Panc1 (cell line): ENCODE data around the gene ARL14. TPM values are rescaled to one million over a fixed set of nuclear protein-coding genes. Genes with fewer than 3 reads are reported as not detected.
A peak's percentile ranks its signal among the peaks of the same experiment; 100 is the strongest.

Source experiments
- ATAC-seq: fragments of 200-7000 bp; cut with Tn5 transposase; 2 replicates; pipeline ENCODE4 v1.9.1; 2020; ENCODE audit warnings: mild to moderate bottlenecking, moderate library complexity
- BruUV-seq: library from RNA; stranded (reverse); fragments of 400-500 nt; replicated peaks from 2 replicates; lab custom pipeline; 2021; lab: Mats Ljungman, UMichigan
- CTCF ChIA-PET: fragments of 300-600 bp; sonication (Branson Sonifier 250); formaldehyde crosslinking; loops from one replicate; lab custom pipeline; 2022; ENCODE audit warnings: antibody characterized with exemption; lab: Charles Lee
- POLR2A ChIA-PET: fragments of 300-600 bp; sonication (Branson Sonifier 250); formaldehyde crosslinking; loops from one replicate; lab custom pipeline; 2022; ENCODE audit warnings: antibody characterized with exemption; lab: Charles Lee
- DNase-seq: peaks from one replicate; pipeline ENCODE4 v3.0.0-alpha.2; 2010; ENCODE audit warnings: low read depth, low spot score
- H3K27ac ChIP-seq: 2 replicates; pipeline ENCODE4 v1.5.1; 2011; ENCODE audit warnings: mild to moderate bottlenecking, low read length, inconsistent platforms
- H3K27me3 ChIP-seq: fragments of 200-500 bp; sonication (Bioruptor generic); 2 replicates; pipeline ENCODE4 v1.6.0; 2014; ENCODE audit warnings: low read length, inconsistent platforms; ENCODE audit not compliant: control insufficient read depth, insufficient read depth
- H3K36me3 ChIP-seq: fragments of 200-500 bp; sonication (Bioruptor generic); 2 replicates; pipeline ENCODE4 v1.5.1; 2014; ENCODE audit warnings: inconsistent platforms, mild to moderate bottlenecking, low read length, moderate library complexity; ENCODE audit not compliant: control insufficient read depth, insufficient read depth
- H3K4me1 ChIP-seq: 2 replicates; pipeline ENCODE4 v1.5.1; 2011; ENCODE audit warnings: inconsistent platforms, mild to moderate bottlenecking, low read length, moderate library complexity; ENCODE audit not compliant: control insufficient read depth, insufficient read depth
- H3K4me3 ChIP-seq, 2 experiments: 2 replicates each; pipeline ENCODE4 v1.5.1; 2011 to 2012; ENCODE audit warnings: low read depth in 2 of 2, low read length in 2 of 2, mild to moderate bottlenecking in 2 of 2, inconsistent platforms in 1 of 2, moderate library complexity in 1 of 2
- H3K9me3 ChIP-seq: fragments of 200-500 bp; sonication (Bioruptor generic); 2 replicates; pipeline ENCODE4 v1.5.1; 2014; ENCODE audit warnings: low read depth, mild to moderate bottlenecking, inconsistent platforms, low read length, moderate library complexity; ENCODE audit not compliant: control insufficient read depth, insufficient read depth
- CTCF ChIP-seq: fragments of 450-650 bp; IDR thresholded peaks from 2 replicates; pipeline ENCODE4 v1.5.1; 2017; ENCODE audit warnings: mild to moderate bottlenecking
- POLR2AphosphoS5 ChIP-seq: IDR thresholded peaks from 2 replicates; pipeline ENCODE4 v1.6.1; 2012; ENCODE audit warnings: mild to moderate bottlenecking, low read depth, low read length, moderate library complexity
- SIN3A ChIP-seq: IDR thresholded peaks from 2 replicates; pipeline ENCODE4 v1.6.1; 2012; ENCODE audit warnings: low read depth, mild to moderate bottlenecking, low read length, moderate library complexity, borderline replicate concordance; ENCODE audit not compliant: insufficient read depth
- TCF7L2 ChIP-seq: IDR thresholded peaks from 2 replicates; pipeline ENCODE4 v1.6.1; 2011; ENCODE audit warnings: mild to moderate bottlenecking, low read depth, low read length, inconsistent platforms
- in situ Hi-C: cut with HindIII; loops from 2 replicates; pipeline ENCODE4 v1.10.0; 2016; ENCODE audit warnings: low sequenced_read_pairs, low pct_unique_long_range_greater_than_20kb
- intact Hi-C: fragments of 100-400 bp; cut with micrococcal nuclease; formaldehyde crosslinking; loops from one replicate; pipeline ENCODE4 v1.10.0; 2022; ENCODE audit not compliant: unreplicated experiment
- total RNA-seq: library from RNA; stranded (reverse); gene quantifications from one replicate; pipeline ENCODE4 v1.2.1, GENCODE V29; 2021; ENCODE audit not compliant: unreplicated experiment
- TF ChIP-seq, protein P1 (sequence below), 2 experiments: IDR thresholded peaks; 2 replicates each; pipeline ENCODE4 v1.6.1; 2011 to 2012; ENCODE audit warnings: low read depth in 2 of 2, control low read depth in 1 of 2, low read length in 1 of 2, mild to moderate bottlenecking in 1 of 2, moderate library complexity in 1 of 2; ENCODE audit not compliant: insufficient read depth in 1 of 2

The ARL14 gene
- total RNA-seq, 1 experiment from 2014 or later = 2.5 TPM

- in situ Hi-C loops (no loop called here), intact Hi-C loops (no loop called here)
- no peaks in the 10 kb centered on the region for H3K27me3 ChIP-seq
- H3K4me1 ChIP-seq = peaks cover 52% of the 10 kb centered on the region
- ATAC-seq = no peak
- H3K27ac ChIP-seq = peak overlapping the region; percentile 99
- ChIA-PET CTCF (no interaction called here), POLR2A (interaction anchor here (0.6 to 0.7 kb wide), 2 partner anchors 22 to 81 kb away, joined by 3 read pairs; partner anchors contain the start of gene PPM1L)
- no TSS peak for BruUV-seq
- no peaks in the 10 kb centered on the region; the same call in 1 of the 2 replicates for H3K9me3 ChIP-seq
- TF ChIP-seq TCF7L2 (no peak), POLR2AphosphoS5 (no peak), SIN3A (no peak)
- H3K4me3 ChIP-seq = no peak overlapping the region
- DNase-seq = no peak
- no peaks in the 10 kb centered on the region for H3K36me3 ChIP-seq
Observed at GRCh38 chr3:160675566-160676124, 1.3 kb upstream of the ARL14 start.

DNA sequence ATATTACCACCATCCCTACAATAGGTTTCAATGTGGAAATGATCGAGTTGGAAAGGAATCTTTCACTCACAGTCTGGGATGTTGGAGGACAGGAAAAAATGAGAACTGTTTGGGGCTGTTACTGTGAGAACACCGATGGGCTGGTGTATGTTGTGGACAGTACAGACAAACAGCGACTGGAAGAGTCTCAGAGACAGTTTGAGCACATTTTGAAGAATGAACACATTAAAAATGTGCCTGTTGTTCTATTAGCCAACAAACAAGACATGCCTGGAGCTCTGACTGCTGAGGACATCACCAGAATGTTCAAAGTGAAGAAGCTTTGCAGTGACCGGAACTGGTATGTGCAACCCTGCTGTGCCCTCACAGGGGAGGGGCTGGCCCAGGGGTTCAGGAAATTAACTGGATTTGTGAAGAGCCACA, 510 bp downstream of the ARL14 start:
- intact Hi-C loops (no loop called here), in situ Hi-C loops (no loop called here)
- no peaks in the 10 kb centered on the region for H3K27me3 ChIP-seq
- CTCF ChIA-PET = no interaction called here
- peak overlapping the region; percentile 40 to 61 for H3K4me3 ChIP-seq
- peaks cover 47% of the 10 kb centered on the region for H3K4me1 ChIP-seq
- DNase-seq (peak; percentile 60), ATAC-seq (peak; percentile 75)
- H3K9me3 ChIP-seq = no peaks in the 10 kb centered on the region; the same call in 1 of the 2 replicates
- POLR2A ChIA-PET = no interaction called here
- H3K36me3 ChIP-seq = no peaks in the 10 kb centered on the region
- TF ChIP-seq TCF7L2 = no peak
- no peak for TF ChIP-seq POLR2AphosphoS5
- 0 out of 2 replicates have a peak, but pooled peaks have one; percentile 73 for TF ChIP-seq SIN3A
- no peak for TF ChIP-seq CTCF
- TF ChIP-seq, protein P1, sequence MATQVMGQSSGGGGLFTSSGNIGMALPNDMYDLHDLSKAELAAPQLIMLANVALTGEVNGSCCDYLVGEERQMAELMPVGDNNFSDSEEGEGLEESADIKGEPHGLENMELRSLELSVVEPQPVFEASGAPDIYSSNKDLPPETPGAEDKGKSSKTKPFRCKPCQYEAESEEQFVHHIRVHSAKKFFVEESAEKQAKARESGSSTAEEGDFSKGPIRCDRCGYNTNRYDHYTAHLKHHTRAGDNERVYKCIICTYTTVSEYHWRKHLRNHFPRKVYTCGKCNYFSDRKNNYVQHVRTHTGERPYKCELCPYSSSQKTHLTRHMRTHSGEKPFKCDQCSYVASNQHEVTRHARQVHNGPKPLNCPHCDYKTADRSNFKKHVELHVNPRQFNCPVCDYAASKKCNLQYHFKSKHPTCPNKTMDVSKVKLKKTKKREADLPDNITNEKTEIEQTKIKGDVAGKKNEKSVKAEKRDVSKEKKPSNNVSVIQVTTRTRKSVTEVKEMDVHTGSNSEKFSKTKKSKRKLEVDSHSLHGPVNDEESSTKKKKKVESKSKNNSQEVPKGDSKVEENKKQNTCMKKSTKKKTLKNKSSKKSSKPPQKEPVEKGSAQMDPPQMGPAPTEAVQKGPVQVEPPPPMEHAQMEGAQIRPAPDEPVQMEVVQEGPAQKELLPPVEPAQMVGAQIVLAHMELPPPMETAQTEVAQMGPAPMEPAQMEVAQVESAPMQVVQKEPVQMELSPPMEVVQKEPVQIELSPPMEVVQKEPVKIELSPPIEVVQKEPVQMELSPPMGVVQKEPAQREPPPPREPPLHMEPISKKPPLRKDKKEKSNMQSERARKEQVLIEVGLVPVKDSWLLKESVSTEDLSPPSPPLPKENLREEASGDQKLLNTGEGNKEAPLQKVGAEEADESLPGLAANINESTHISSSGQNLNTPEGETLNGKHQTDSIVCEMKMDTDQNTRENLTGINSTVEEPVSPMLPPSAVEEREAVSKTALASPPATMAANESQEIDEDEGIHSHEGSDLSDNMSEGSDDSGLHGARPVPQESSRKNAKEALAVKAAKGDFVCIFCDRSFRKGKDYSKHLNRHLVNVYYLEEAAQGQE (IDR thresholded peaks at IDR 0.05; ENCODE audit: insufficient read depth in 1 of 2, low read depth in 2 of 2, low read length in 1 of 2) = no peak
- H3K27ac ChIP-seq = peak overlapping the region; percentile 99
- BruUV-seq = TSS peak; percentile 98

- intact Hi-C loops = no loop called here
- Histone ChIP-seq H3K27ac (peak overlapping the region; percentile 99), H3K36me3 (no peaks in the 10 kb centered on the region), H3K27me3 (no peaks in the 10 kb centered on the region), H3K4me1 (peaks cover 45% of the 10 kb centered on the region), H3K9me3 (no peaks in the 10 kb centered on the region; the same call in 1 of the 2 replicates), H3K4me3 (peak overlapping the region; percentile 40 to 61)
- BruUV-seq = no TSS peak
- in situ Hi-C loops = no loop called here
- ChIA-PET CTCF (interaction anchor here (0.6 to 0.8 kb wide), 3 partner anchors 27 to 109 kb away, joined by 3 to 4 read pairs (median 3); no protein-coding TSS in a partner anchor), POLR2A (interaction anchor here (0.6 to 0.7 kb wide), 3 partner anchors 13 to 33 kb away, joined by 3 to 11 read pairs (median 3); no protein-coding TSS in a partner anchor)
- TF ChIP-seq POLR2AphosphoS5 (no peak), CTCF (no peak), TCF7L2 (no peak), SIN3A (no peak)
- TF ChIP-seq, protein P1 (IDR thresholded peaks at IDR 0.05; ENCODE audit: insufficient read depth in 1 of 2, low read depth in 2 of 2, low read length in 1 of 2) = no peak
- DNase-seq = no peak
- peak; percentile 57 for ATAC-seq
Observed at GRCh38 chr3:160678292-160678842, 1.4 kb downstream of the ARL14 start.
